ENCODE data around the gene PTPRF.

Gene PTPRF

DNA sequence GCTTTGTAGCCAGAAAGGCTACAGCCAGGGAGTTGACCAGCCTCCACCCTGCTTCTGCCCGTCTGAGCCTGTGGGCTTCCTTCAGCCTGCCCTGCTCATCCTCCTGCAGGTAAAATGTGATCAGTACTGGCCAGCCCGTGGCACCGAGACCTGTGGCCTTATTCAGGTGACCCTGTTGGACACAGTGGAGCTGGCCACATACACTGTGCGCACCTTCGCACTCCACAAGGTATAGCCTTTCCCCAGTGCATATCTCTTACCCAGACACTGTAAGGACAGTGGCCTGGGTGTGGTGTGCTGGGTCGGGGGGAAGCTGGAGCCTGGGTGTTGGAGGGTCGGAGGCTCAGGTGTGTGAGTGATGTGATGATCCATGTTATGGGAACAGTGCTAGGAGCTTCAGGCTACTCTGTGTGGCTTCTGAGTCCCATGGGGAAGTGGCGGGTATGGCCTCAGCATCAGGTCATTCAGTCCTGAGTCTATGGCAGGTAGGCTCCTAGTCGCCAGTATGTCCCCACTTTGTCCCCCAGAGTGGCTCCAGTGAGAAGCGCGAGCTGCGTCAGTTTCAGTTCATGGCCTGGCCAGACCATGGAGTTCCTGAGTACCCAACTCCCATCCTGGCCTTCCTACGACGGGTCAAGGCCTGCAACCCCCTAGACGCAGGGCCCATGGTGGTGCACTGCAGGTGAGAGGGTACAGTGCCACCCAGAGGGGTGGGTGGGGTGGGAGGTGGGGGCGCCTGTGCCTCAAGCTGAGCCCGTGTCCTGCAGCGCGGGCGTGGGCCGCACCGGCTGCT is 88.0 kb downstream of the PTPRF start:
- Histone ChIP-seq H3K36me3 (no peaks in the 10 kb centered on the region), H3K4me1 (no peaks in the 10 kb centered on the region), H3K4me3 (ENCODE audit: low read depth, low read length) (no peak overlapping the region), H3K9me3 (no peaks in the 10 kb centered on the region), H3K27me3 (no peaks in the 10 kb centered on the region)
- DNase-seq = no peak
- TF ChIP-seq CTCF (IDR thresholded peaks at IDR 0.05; ENCODE audit: low read depth, low read length) = no peak

GRCh38 chr1:43619314-43619790 is 88.7 kb downstream of the PTPRF start:
- DNase-seq = no peak
- no peak for TF ChIP-seq CTCF (IDR thresholded peaks at IDR 0.05; ENCODE audit: low read depth, low read length)

GRCh38 chr1:43619996-43620920 is 89.6 kb downstream of the PTPRF start:
- no peak for TF ChIP-seq CTCF (IDR thresholded peaks at IDR 0.05; ENCODE audit: low read depth, low read length)
- Histone ChIP-seq H3K27me3 (no peaks in the 10 kb centered on the region), H3K36me3 (no peaks in the 10 kb centered on the region), H3K9me3 (no peaks in the 10 kb centered on the region), H3K4me3 (ENCODE audit: low read depth, low read length) (no peak overlapping the region), H3K4me1 (no peaks in the 10 kb centered on the region)
- no peak for DNase-seq

More at GRCh38 chr1:43619314-43619790, 88.7 kb downstream of the PTPRF start:
- Histone ChIP-seq H3K36me3 (no peaks in the 10 kb centered on the region), H3K4me3 (ENCODE audit: low read depth, low read length) (no peak overlapping the region), H3K27me3 (no peaks in the 10 kb centered on the region), H3K4me1 (no peaks in the 10 kb centered on the region), H3K9me3 (no peaks in the 10 kb centered on the region)

DNA sequence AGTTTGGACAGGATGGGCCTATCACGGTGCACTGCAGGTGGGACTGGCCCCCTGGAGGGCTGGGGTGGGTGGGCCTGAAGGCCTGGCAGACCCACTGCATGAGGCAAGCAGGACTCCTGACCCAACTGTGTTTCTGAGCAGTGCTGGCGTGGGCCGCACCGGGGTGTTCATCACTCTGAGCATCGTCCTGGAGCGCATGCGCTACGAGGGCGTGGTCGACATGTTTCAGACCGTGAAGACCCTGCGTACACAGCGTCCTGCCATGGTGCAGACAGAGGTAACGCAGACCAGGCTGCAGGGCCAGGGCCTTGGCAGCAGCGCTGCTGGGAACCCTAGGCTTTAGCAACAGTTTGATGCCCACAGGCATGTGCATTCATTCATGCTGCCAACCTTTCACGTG is 90.3 kb downstream of the PTPRF start:
- Histone ChIP-seq H3K27me3 (no peaks in the 10 kb centered on the region), H3K9me3 (no peaks in the 10 kb centered on the region), H3K4me3 (ENCODE audit: low read depth, low read length) (no peak overlapping the region), H3K4me1 (no peaks in the 10 kb centered on the region), H3K36me3 (no peaks in the 10 kb centered on the region)
- no peak for TF ChIP-seq CTCF (IDR thresholded peaks at IDR 0.05; ENCODE audit: low read depth, low read length)
- DNase-seq = no peak

DNA sequence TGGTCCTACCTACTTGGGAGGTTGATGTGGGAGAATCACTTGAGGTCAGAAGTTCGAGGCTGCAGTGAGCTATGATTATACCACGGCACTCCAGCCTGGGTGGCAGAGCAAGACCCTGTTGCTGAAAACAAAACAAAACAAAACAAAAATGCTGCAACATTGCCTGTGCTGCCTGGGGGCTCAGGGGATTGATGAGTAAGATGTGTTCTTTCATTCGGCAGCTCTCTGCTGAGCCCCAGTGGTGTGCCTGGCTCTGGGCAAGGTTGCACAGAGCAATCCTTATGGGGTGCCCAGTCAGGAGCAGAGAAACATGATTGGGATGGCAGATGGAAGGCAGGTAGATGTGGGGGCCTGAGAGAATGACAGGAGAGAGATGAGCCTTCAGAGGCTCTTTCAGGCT is 90.7 kb downstream of the PTPRF start:
- Histone ChIP-seq H3K27me3 (no peaks in the 10 kb centered on the region), H3K4me3 (ENCODE audit: low read depth, low read length) (no peak overlapping the region), H3K36me3 (no peaks in the 10 kb centered on the region), H3K9me3 (no peaks in the 10 kb centered on the region), H3K4me1 (no peaks in the 10 kb centered on the region)
- no peak for DNase-seq
- TF ChIP-seq CTCF (IDR thresholded peaks at IDR 0.05; ENCODE audit: low read depth, low read length) = no peak

Measured in BE2C (cell line).